NCI-H2227 (cell line): ENCODE measurements around the gene TMEM196.
A peak's percentile ranks its signal among the peaks of the same experiment; 100 is the strongest.
"Not testable (repeated sequence)": the region's sequence is repeated elsewhere in the genome, so short reads cannot be mapped to it uniquely, and the experiment has no call there.

ENCODE experiments used
- DNase-seq: peaks from one replicate; lab custom pipeline; 2025; ENCODE audit not compliant: unreplicated experiment; lab: John Stamatoyannopoulos, UW

The TMEM196 gene

DNA sequence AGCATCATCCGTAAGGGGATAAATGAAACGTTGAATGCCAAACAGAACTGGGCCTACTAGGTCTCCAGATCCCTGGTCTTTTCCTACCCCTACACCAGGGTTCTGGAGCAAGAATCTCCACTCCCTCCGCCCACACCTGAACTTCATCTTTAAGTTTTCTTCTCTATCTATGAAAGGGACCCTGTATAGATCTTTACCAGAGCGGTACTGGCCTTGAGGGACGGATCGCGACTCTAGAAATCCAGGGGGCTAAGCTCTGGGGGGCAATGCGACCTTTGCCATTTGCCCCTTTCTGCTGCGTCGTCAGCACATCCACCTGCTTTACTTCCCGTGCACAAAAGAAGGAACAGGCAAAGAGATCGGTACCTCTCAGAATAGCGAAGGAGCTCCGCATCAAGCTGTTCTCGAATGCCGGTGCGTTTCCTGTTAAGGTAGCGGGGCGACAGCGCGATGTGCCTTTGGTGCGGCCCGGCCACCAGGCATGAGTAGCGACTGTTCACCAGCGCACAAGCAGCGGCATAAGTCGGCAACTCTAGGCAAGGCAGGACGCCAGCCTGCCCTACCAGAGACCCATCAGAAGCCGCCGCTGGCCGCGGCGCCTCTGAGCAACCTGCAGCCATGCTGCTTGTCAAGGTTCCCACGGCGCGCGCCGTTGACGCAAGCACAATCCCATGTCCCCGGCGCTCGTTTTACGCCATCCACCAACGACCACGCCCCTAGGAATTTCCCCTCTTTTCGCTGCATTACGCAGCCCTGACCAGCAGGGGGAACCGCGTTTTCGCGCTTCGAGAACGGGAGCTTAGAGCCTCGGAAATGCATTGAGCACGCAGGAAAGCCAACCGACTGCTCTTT is 64.8 kb downstream of the TMEM196 start, which contains the start of gene POLR1F:
Gene POLR1F (minus strand): TSS at position 641 of the 852 bp plus-strand sequence. CDS start 21 bp downstream, at position 620.
- peak; percentile 97 for DNase-seq

DNA sequence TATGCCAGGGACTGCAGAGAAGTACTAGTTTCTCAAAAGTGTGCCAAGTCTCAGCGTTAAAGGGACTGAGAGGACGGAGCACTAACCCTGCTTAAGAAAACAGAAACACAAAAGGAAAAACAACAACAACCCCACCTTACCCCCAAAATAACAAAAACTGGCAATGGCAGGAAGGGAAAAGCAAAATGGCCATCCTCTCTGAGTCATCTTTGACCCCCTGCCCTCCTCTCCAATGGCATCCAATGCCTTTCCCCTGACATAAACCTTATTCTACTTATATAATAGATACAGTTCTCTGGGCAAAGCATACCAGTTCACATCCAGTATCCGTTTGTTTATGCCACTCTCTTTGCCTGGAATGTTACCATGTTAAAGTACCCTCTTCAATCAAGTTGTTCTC is 66.2 kb downstream of the TMEM196 start:
- DNase-seq = no peak

DNA sequence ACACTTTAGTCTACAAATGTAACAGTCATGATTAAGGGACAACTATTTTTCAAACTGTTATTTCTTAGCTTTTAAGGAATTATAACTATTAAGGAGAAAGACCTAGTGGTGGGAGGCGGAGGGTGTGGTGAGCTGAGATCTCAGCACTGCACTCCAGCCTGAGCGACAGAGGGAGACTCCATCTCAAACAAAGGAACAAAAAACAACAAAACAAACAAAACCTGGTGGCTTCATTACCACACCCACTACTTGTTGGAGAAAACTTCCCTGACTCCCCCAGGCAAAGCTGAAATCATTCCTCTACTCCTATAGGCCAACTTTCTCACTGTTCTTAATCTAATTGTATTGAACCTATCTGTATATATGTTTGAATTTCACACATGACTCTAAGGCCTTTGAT is 67.8 kb downstream of the TMEM196 start:
- no peak for DNase-seq

- DNase-seq = no peak
Measured at GRCh38 chr7:19701471-19701870, 71.9 kb downstream of the TMEM196 start.

DNA sequence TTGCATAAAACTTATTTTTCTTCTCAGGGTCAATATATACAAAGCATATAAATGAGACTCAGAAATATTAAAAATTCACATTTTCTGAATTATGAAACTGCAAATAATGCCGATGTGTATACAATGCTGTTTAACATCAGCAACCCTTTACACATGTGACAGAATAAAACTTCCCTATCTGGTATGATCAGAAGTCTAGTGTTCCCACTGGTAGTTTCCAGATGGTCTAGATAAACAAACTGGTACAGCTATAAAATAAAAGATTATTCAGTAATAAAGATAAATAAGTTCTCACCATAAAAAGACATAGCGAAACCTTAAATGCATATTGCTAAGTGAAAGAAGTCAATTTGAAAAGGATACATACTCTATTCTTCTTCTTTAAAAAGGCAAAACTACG is 72.5 kb downstream of the TMEM196 start:
- DNase-seq = no peak

GRCh38 chr7:19698331-19698730 is 75.1 kb downstream of the TMEM196 start:
- DNase-seq = no peak

DNA sequence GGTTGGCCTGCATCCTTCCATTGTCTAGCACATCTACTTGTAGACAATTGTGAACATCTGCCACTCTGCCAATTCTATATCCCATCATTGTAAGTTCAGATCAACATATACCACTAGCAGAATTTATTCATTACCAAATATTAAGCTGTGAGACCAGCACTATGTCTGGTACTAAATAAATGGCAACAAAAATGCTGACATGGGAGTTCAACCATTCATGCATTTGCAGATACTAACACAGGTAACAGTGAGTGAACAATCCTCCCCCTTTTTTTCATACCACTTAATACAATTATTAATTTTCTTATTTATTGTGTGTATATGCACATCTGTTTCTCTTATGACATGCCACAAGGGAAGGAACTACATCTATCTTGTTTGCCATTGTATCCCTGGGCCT is 76.5 kb downstream of the TMEM196 start:
- DNase-seq = no peak

DNA sequence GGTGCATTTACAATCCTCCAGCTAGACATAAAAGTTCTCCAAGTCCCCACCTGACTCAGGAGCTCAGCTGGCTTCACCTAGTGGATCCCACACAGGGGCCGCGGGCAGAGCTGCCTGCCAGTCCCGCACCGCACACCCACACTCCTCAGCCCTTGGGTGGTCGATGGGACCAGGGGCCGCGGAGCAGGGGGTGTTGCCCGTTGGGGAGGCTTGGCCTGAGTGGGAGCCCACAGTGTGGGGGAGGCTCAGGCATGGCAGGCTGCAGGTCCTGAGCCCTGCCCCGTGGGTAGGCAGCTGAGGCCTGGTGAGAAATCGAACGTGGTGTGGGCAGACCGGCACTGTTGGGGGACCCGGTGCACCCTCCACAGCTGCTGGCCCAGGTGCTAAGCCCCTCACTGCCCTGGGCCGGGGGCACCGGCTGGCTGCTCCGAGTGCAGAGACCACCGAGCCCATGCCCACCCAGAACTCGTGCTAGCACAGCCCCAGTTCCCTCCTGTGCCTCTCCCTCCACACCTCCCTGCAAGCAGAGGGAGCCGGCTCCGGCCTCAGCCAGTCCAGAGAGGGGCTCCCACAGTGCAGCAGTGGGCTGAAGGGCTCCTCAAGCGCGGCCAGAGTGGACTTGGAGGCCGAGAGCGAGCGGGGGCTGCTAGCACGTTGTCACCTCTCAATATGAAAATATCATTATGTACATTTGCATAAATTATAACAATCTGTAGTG is 81.1 kb downstream of the TMEM196 start:
- no peak for DNase-seq

- no peak for DNase-seq
Measured at GRCh38 chr7:19690736-19691135, 82.7 kb downstream of the TMEM196 start.

GRCh38 chr7:19689130-19689529 is 84.3 kb downstream of the TMEM196 start:
- not testable (repeated sequence) for DNase-seq

DNA sequence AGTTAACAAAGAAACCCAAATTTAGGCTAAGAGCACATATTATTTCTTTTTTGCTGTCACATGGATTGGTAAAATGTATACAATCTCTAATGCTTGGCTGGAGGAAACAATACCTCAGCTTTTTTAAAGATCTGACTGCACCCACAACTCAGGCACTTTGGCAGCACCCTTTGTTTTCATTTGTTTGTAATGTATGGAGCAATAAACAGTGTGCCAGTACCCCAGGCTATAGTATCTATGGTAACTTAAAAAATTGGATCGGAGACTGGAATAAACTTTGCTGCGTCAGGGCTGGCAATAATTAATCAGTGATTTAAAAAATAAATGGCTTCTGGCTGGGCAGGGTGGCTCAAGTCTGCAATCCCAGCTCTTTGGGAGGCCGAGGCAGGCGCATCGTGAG is 91.8 kb downstream of the TMEM196 start:
- no peak for DNase-seq

DNA sequence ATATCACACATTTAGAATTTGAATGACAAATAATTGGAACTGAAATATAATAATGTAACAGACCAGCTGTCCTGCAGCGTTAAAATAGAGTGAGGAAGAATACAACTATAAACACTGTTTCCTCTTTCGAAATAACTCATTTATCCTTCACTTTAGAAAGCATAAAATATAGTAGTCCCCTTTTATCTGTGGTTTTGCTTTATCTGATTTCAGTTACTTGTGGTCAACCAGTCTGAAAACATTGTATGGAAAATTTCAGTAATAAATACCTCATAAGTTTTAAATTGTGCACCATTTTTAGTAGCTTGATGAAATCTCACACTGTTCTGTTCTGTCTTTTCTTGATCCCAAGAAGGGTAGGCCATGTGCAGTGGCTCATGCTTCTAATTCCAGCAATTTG is 96.2 kb downstream of the TMEM196 start:
- DNase-seq = no peak

DNA sequence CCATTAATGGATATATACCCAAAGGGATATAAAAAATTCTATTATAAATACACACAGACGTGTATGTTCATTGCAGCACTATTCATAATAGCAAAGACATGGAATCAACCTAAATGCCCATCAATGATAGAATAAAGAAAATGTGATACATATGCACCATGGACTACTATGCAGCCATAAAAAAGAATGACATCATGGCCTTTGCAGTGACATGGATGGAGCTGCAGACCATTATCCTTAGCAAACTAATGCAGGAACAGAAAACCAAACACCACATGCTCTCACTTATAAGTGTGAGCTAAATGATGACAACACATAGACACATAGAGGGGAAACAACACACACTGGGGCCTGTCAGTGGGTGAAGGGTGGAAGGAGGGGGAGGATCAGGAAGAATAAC is 97.6 kb downstream of the TMEM196 start:
- DNase-seq = no peak

DNA sequence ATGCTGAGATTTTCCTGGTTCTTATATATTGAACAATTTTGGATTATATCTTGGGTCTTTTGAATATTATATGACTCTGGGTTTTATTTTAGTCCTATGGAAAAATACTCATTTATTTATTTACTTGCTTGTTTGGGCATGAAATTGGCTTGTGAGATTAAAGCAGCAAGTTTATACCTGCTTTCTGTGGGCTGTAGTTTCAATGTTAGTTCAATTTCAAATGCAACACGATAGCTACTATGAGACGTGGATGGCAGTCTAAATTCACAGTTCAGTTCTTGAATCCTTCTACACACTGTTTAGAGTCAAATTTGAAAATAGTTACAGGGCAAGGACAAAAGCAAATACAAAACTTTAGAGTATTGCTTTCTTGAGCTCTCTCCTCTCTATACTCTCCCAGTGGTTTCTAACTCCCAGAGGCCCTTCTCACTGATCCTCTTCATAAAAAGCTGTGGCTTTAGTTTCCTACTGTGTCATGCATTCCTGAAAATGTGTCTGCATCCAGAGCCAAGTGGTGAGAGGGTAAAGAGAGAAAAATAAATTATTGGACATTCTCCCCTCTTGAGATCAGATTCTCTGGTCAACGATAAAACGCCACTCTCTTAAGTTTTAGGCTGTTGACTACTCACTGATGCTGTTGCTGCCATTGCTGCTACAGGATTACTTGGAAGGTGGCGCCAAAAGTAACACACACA is 99.0 kb downstream of the TMEM196 start:
- DNase-seq = no peak

GRCh38 chr7:19670806-19671205 is 102.6 kb downstream of the TMEM196 start:
- DNase-seq = no peak
